Lower leg skin (tissue), 3 donors: ENCODE results near the gene GNG4.

Source experiments
- POLR2A ChIP-seq, 2 donors: fragments of 450-650 bp; IDR thresholded peaks; one replicate each; pipeline ENCODE4 v1.6.1; 2016 to 2017; ENCODE audit warnings: antibody characterized with exemption in 2 of 2, mild to moderate bottlenecking in 1 of 2, moderate library complexity in 1 of 2
- TF ChIP-seq, protein P1 (sequence below), 3 donors: fragments of 450-650 bp; IDR thresholded peaks; one replicate each; pipeline ENCODE4 v1.5.1; 2016; ENCODE audit warnings: antibody characterized with exemption in 3 of 3, mild to moderate bottlenecking in 3 of 3, moderate library complexity in 2 of 3

DNA sequence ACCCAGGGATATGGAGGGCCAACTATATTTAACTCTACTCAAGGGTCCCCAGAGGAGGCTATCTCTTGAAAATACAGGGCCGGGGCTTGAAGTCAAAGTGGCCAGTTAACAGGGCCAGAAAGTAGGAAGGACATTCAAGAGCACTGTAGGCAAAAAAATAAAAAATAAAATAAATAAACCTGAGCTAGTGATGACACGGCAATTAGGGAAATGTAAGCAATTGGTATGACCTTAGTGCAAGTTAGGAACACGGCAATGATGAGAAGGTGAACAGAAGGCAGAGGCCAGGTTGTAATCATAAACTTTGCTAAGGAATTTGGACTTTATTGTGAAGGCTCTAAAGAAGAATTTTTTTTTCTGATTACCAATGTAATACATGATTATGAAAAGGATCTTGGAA lies 142.0 kb downstream of the GNG4 start:
- TF ChIP-seq, protein P1, sequence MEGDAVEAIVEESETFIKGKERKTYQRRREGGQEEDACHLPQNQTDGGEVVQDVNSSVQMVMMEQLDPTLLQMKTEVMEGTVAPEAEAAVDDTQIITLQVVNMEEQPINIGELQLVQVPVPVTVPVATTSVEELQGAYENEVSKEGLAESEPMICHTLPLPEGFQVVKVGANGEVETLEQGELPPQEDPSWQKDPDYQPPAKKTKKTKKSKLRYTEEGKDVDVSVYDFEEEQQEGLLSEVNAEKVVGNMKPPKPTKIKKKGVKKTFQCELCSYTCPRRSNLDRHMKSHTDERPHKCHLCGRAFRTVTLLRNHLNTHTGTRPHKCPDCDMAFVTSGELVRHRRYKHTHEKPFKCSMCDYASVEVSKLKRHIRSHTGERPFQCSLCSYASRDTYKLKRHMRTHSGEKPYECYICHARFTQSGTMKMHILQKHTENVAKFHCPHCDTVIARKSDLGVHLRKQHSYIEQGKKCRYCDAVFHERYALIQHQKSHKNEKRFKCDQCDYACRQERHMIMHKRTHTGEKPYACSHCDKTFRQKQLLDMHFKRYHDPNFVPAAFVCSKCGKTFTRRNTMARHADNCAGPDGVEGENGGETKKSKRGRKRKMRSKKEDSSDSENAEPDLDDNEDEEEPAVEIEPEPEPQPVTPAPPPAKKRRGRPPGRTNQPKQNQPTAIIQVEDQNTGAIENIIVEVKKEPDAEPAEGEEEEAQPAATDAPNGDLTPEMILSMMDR (IDR thresholded peaks at IDR 0.05), result no peak
- no peak for TF ChIP-seq POLR2A (IDR thresholded peaks at IDR 0.05)
